ENCODE results near the gene BAIAP2. TPM values are rescaled to one million over a fixed set of nuclear protein-coding genes. Genes with fewer than 3 reads are reported as not detected.

BAIAP2 gene
- total and polyA plus RNA-seq, 10 of the 15 experiments (the other 5 are each of a cell fraction or from before 2014, with no cell fraction given), result 0.15 to 1.2 (median 0.46) TPM; not detected in 2

DNA sequence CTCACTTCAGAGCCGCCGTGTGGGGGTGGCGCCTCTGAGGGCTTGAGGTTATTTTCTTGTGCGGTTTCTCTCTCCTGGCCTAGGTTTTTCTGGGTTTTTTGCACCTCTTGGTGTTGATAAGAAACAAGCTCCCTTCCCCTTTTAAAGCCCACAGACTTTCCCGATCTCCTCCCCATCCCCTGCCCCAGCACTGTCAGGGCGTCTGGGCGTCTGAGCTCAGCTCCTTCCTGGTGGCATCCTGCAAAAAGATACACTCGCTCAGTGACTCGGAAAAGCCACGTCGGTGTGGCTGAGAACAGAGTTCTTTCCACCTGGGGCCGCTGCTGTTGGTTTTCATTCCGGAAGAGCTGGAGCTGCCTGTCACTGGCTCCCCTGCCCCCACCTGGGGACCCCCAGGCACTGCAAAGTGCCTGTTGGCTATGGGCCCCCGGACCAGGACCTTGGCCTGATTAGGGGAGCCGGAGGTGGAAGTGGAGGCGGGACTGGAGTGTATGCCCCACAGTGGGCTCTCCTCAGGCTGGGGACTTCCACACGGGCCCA lies 14.5 kb downstream of the BAIAP2 start:
- peak; percentile 62 for ATAC-seq
- TF ChIP-seq SRF (IDR thresholded peaks at IDR 0.05; ENCODE audit: low read depth in 2 of 2, low read length in 2 of 2) (no peak), SIN3A (IDR thresholded peaks at IDR 0.05; ENCODE audit: low read depth, low read length) (no peak), ZNF622 (IDR thresholded peaks at IDR 0.05) (no peak), NR2F1 (conservative IDR thresholded peaks at IDR 0.05) (peak; percentile 62; the same call in 1 of the 2 replicates), SPI1 (IDR thresholded peaks at IDR 0.05; ENCODE audit: borderline replicate concordance, insufficient read depth, low read depth, low read length) (peak; percentile 69; the same call in 1 of the 2 replicates), NFYB (IDR thresholded peaks at IDR 0.05; ENCODE audit: insufficient read depth, low read depth, low read length) (no peak), IKZF1 (conservative IDR thresholded peaks at IDR 0.05) (peak; percentile 9; the same call in 1 of the 2 replicates), MTA2 (IDR thresholded peaks at IDR 0.05; ENCODE audit: low read depth) (peak; percentile 46), RUNX3 (IDR thresholded peaks at IDR 0.05; ENCODE audit: low read length) (peak; percentile 74)
- TF ChIP-seq, protein P1, sequence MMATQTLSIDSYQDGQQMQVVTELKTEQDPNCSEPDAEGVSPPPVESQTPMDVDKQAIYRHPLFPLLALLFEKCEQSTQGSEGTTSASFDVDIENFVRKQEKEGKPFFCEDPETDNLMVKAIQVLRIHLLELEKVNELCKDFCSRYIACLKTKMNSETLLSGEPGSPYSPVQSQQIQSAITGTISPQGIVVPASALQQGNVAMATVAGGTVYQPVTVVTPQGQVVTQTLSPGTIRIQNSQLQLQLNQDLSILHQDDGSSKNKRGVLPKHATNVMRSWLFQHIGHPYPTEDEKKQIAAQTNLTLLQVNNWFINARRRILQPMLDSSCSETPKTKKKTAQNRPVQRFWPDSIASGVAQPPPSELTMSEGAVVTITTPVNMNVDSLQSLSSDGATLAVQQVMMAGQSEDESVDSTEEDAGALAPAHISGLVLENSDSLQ (IDR thresholded peaks at IDR 0.05), result peak; percentile 61
- TF ChIP-seq, protein P2, sequence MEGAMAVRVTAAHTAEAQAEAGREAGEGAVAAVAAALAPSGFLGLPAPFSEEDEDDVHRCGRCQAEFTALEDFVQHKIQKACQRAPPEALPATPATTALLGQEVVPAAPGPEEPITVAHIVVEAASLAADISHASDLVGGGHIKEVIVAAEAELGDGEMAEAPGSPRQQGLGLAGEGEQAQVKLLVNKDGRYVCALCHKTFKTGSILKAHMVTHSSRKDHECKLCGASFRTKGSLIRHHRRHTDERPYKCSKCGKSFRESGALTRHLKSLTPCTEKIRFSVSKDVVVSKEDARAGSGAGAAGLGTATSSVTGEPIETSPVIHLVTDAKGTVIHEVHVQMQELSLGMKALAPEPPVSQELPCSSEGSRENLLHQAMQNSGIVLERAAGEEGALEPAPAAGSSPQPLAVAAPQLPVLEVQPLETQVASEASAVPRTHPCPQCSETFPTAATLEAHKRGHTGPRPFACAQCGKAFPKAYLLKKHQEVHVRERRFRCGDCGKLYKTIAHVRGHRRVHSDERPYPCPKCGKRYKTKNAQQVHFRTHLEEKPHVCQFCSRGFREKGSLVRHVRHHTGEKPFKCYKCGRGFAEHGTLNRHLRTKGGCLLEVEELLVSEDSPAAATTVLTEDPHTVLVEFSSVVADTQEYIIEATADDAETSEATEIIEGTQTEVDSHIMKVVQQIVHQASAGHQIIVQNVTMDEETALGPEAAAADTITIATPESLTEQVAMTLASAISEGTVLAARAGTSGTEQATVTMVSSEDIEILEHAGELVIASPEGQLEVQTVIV (IDR thresholded peaks at IDR 0.05; ENCODE audit: borderline replicate concordance, partially characterized antibody), result no peak
- TF ChIP-seq, protein P3, sequence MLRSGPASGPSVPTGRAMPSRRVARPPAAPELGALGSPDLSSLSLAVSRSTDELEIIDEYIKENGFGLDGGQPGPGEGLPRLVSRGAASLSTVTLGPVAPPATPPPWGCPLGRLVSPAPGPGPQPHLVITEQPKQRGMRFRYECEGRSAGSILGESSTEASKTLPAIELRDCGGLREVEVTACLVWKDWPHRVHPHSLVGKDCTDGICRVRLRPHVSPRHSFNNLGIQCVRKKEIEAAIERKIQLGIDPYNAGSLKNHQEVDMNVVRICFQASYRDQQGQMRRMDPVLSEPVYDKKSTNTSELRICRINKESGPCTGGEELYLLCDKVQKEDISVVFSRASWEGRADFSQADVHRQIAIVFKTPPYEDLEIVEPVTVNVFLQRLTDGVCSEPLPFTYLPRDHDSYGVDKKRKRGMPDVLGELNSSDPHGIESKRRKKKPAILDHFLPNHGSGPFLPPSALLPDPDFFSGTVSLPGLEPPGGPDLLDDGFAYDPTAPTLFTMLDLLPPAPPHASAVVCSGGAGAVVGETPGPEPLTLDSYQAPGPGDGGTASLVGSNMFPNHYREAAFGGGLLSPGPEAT (IDR thresholded peaks at IDR 0.05; ENCODE audit: low read depth), result 0 out of 2 replicates have a peak, but pooled peaks have one; percentile 18
- TF ChIP-seq, protein P4, sequence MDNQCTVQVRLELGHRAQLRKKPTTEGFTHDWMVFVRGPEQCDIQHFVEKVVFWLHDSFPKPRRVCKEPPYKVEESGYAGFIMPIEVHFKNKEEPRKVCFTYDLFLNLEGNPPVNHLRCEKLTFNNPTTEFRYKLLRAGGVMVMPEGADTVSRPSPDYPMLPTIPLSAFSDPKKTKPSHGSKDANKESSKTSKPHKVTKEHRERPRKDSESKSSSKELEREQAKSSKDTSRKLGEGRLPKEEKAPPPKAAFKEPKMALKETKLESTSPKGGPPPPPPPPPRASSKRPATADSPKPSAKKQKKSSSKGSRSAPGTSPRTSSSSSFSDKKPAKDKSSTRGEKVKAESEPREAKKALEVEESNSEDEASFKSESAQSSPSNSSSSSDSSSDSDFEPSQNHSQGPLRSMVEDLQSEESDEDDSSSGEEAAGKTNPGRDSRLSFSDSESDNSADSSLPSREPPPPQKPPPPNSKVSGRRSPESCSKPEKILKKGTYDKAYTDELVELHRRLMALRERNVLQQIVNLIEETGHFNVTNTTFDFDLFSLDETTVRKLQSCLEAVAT (IDR thresholded peaks at IDR 0.05), result peak; percentile 54; the same call in 1 of the 2 replicates
- TF ChIP-seq, protein P5, sequence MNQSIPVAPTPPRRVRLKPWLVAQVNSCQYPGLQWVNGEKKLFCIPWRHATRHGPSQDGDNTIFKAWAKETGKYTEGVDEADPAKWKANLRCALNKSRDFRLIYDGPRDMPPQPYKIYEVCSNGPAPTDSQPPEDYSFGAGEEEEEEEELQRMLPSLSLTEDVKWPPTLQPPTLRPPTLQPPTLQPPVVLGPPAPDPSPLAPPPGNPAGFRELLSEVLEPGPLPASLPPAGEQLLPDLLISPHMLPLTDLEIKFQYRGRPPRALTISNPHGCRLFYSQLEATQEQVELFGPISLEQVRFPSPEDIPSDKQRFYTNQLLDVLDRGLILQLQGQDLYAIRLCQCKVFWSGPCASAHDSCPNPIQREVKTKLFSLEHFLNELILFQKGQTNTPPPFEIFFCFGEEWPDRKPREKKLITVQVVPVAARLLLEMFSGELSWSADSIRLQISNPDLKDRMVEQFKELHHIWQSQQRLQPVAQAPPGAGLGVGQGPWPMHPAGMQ (IDR thresholded peaks at IDR 0.05; ENCODE audit: borderline replicate concordance), result 0 out of 2 replicates have a peak, but pooled peaks have one; percentile 23

More for the DNA sequence above, 14.5 kb downstream of the BAIAP2 start:
- Histone ChIP-seq H2AFZ (ENCODE audit: control insufficient read depth, low read depth, low read length) (no peak overlapping the region; the same call in 1 of the 2 replicates), H4K20me1 (ENCODE audit: control insufficient read depth, insufficient read depth) (no peaks in the 10 kb centered on the region), H3K9ac (ENCODE audit: control insufficient read depth, insufficient read depth, low read length) (peak overlapping the region; percentile 18; the same call in 1 of the 2 replicates), H3K36me3 (ENCODE audit: control insufficient read depth in 2 of 2, insufficient read depth in 2 of 2, low read length in 1 of 2) (no peaks in the 10 kb centered on the region), H3K79me2 (ENCODE audit: control insufficient read depth, insufficient read depth, low read length) (no peaks in the 10 kb centered on the region), H3K4me3 (0 out of 2 replicates have a peak overlapping the region, but pooled peaks have one; percentile 11), H3K9me3 (replicated peaks; ENCODE audit: control insufficient read depth, insufficient read depth, low read length) (no peaks in the 10 kb centered on the region), H3K4me2 (ENCODE audit: control insufficient read depth, insufficient read depth) (peak overlapping the region; percentile 90), H3K4me1 (ENCODE audit: control insufficient read depth, insufficient read depth, low read length) (peaks cover 22% of the 10 kb centered on the region), H3K27ac (ENCODE audit: control insufficient read depth, insufficient read depth) (peak overlapping the region; percentile 61), H3K27me3 (replicated peaks in 1 of 2; ENCODE audit: control insufficient read depth in 2 of 2, insufficient read depth in 2 of 2, low read length in 1 of 2) (no peaks in the 10 kb centered on the region; a peak in 1 of 4 replicates)
- ChIA-PET POLR2A (interaction anchor here (0.5 kb wide), 1 partner anchor 533 kb away, joined by 4 read pairs; no protein-coding TSS in a partner anchor), SMC1A (ENCODE audit: uncharacterized antibody, unreplicated experiment) (interaction anchor here (0.8 to 1.5 kb wide), 4 partner anchors 10 to 49 kb away, joined by 3 to 6 read pairs (median 4); no protein-coding TSS in a partner anchor), CTCF (interaction anchor here (0.7 to 2.2 kb wide), 7 partner anchors 9 to 53 kb away, joined by 3 to 13 read pairs (median 4); no protein-coding TSS in a partner anchor), RAD21 (ENCODE audit: unreplicated experiment) (interaction anchor here (0.9 to 1.5 kb wide), 3 partner anchors 15 to 174 kb away, joined by 3 read pairs; partner anchors contain the start of gene CEP131)
- in situ Hi-C loops (cut with MboI), result no loop called here
- WGBS (ENCODE audit: insufficient coverage, insufficient replicate concordance, low lambda C conversion rate, missing lambda C conversion rate), result 3% methylated on average over 16 of the region's 17 CpGs
- no peak for FAIRE-seq
- peak; percentile 17 for DNase-seq (ENCODE audit: low read depth, low spot score)
- intact Hi-C loops (cut with micrococcal nuclease; ENCODE audit: unreplicated experiment), result no loop called here
- no TSS peak for BruUV-seq (replicated peaks)
